Measurements from ENCODE around the gene CYTH3.

The CYTH3 gene

DNA sequence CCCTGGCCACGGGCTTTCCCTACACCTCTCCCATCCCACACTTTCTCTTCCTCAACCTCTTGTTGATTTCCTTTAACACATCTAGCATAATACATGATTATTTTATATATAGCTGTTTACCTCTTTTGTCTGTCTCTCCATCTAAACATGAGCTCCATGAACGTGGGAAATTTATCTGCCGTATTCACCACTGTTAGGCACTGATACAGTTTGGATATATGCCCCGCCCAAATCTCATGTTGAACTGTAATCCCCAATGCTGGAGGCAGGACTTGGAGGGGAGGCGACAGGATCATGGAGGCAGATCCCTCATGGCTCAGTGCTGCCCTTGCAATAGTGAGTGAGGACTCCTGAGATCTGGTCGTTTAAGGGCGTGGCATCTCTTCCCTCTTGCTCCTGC lies 5.7 kb downstream of the CYTH3 start:
- DNase-seq (ENCODE audit: low read depth), result no peak

GRCh38 chr7:6262221-6262620 lies 10.2 kb downstream of the CYTH3 start:
- no peak for TF ChIP-seq CTCF (conservative IDR thresholded peaks at IDR 0.05; ENCODE audit: low read depth, low read length)
- no peak overlapping the region for H3K4me3 ChIP-seq (ENCODE audit: low read depth, low read length)
- DNase-seq (ENCODE audit: low read depth), result no peak

More for the DNA sequence above, 5.7 kb downstream of the CYTH3 start:
- TF ChIP-seq CTCF (conservative IDR thresholded peaks at IDR 0.05; ENCODE audit: low read depth, low read length), result no peak
- H3K4me3 ChIP-seq (ENCODE audit: low read depth, low read length), result no peak overlapping the region

GRCh38 chr7:6261699-6262098 lies 10.7 kb downstream of the CYTH3 start:
- no peak for DNase-seq (ENCODE audit: low read depth)
- TF ChIP-seq CTCF (conservative IDR thresholded peaks at IDR 0.05; ENCODE audit: low read depth, low read length), result no peak
- H3K4me3 ChIP-seq (ENCODE audit: low read depth, low read length), result no peak overlapping the region

DNA sequence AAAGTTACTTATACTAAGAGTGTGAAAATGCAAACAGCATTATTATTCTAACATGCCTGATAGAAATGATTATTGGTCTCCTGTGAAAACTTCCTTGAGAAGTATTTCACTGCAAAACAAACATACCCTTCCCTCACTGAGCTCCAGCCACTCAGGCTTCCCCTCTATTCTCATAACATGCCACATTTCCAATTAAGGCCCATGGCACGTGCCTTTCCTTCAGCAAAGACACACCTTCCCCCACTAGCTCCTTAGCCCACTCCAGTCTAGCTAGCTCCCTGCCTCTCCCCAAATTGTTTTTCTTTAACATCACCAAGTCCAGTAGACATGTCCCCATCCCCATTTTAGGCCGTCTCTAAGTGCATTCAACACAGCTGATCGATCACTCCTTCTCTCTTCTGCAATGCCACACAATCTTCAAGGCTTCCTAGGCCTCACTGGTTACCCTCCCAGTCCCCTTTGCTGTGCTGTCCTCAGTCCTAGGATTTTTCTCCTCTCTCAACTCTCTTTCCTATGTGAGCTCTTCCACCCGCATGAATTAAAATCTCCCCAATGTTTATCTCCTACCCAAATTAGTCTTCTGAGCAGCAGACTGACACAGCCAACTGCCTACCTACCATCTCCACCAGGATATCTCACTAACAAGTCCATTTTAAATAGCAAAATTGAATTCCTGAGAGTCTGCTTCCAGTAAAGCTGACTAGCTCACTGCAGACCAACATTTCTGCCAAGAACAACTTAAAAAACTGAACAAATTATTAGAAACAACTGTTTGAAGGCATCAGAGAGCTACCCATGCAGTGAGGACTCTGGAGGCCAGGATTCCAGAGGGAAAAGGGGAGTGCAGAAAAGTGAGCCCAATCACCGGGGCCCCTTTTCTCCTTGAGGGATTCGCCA lies 11.9 kb downstream of the CYTH3 start:
- peak; percentile 74 for DNase-seq (ENCODE audit: low read depth)
- no peak for TF ChIP-seq CTCF (conservative IDR thresholded peaks at IDR 0.05; ENCODE audit: low read depth, low read length)
- no peak overlapping the region for H3K4me3 ChIP-seq (ENCODE audit: low read depth, low read length)

GRCh38 chr7:6259257-6259656 lies 13.2 kb downstream of the CYTH3 start:
- H3K4me3 ChIP-seq (ENCODE audit: low read depth, low read length), result no peak overlapping the region
- no peak for DNase-seq (ENCODE audit: low read depth)
- TF ChIP-seq CTCF (conservative IDR thresholded peaks at IDR 0.05; ENCODE audit: low read depth, low read length), result no peak

GRCh38 chr7:6258440-6259182 lies 13.8 kb downstream of the CYTH3 start:
- no peak for TF ChIP-seq CTCF (conservative IDR thresholded peaks at IDR 0.05; ENCODE audit: low read depth, low read length)
- peak; percentile 97 for DNase-seq (ENCODE audit: low read depth)
- H3K4me3 ChIP-seq (ENCODE audit: low read depth, low read length), result no peak overlapping the region
